ENCODE data around the gene SLC39A9.
A peak's percentile ranks its signal among the peaks of the same experiment; 100 is the strongest.
"Not testable (repeated sequence)": the region's sequence is repeated elsewhere in the genome, so short reads cannot be mapped to it uniquely, and the experiment has no call there.

Gene SLC39A9

GRCh38 chr14:69479696-69480095 is 81.2 kb downstream of the SLC39A9 start:
- DNase-seq: no peak

GRCh38 chr14:69480136-69480535 is 81.6 kb downstream of the SLC39A9 start:
- DNase-seq: no peak

DNA sequence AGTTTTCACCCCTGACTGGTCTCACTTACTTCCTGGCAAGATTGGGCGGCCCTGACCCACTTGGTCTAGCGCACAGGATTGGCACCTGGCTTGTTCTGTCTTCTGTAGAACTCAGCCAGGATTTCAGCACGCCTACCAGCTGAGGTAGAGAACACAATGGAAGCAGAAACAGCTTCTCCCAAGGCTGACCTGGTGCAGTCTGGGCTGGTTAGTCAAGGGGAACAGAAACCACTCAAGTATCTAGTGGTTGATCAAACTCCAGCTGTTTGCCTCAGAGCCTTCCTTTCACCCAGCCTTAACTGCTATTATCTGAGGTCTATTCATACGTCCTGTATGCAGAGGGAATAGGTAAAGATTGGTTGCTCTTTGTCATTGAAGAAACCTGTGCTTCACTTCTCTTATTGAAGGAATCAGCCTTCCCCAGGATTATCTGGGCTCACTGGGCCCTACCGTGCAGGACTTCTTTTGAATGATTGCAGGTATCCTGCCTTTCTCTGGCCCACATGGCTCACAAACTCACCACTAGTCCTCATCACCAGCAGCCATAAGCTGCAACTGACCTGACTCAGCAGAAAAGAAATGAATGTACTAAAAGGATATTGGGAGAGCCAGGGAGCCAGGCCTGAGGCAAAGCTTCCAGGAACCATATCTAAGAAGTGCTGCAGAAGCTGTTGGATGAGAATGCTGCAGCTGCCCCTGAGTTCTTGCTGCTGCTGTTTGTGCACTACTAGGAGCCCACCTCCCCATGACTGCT is 83.5 kb downstream of the SLC39A9 start:
- no peak for DNase-seq

DNA sequence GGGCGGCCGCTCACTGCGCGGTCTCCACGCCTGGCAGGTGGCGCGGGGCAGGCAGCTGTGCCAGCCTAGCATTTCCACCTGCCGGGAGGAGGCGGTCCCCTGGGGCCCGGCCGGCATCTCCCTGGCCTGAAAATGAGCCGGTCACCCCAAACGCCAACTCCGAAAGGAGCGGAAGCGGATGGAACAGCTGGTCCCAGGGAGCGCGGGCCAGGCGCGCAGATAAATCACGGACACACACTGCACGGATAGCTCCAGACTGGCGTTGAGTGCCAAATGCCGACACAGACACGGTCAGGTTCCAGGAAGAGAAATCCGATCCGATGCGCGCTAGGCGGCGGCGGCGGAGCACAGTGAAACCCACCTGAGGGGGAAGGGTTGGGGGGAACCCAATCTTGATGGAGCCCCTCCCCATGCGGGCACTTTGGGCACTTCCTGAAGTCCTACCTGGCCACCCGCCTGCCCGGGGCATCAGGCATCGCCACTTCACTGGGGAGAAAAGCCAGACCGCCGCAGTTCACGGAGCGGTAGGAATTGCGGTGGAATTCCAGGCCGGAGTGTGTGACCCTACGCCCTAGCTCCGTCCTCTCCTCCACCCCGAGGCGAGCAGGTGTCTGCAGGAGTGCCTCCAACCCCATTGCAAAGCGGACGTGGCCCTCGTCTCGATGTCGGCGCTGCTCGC is 85.4 kb downstream of the SLC39A9 start:
- DNase-seq: no peak

DNA sequence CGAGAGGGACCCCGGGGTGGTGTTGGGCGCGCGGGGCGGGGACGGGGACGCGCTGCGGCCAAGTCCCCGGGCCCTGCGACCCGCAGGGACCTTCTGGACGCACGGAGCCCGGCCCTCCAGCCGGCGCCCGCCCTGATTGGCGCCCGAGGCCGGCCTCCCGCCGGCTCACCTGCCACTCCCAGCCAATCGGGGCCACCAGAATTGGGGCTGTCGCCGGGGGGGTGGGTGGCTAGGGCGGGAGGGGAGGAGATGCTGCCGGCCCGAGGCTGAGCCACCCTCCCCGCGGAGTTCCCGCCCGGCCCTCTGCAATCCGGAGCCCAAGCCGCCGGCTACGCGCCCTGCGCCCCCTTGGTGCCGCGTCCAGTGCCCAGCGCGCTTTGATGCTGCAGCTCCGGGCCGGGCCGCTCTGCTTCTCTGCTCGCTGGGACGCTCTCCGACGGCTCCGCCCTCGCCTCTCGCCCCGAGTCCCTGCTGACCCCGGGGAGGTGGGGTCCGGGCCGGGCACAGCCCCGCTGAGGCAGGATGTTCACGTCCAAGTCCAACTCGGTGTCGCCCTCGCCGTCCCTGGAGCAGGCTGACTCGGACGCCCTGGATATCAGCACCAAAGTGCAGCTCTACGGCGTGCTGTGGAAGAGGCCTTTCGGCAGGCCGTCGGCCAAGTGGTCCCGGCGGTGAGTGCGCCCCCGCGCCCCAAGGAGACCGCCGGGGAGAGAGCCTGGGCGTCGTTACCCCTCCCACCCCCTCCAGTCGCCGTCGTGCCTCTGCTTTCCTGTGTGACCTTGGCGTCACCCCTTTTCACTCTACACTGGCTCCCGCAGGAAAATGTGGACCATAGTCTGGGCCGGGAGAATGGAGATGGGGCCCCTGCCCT is 86.2 kb downstream of the SLC39A9 start, which contains the start of gene PLEKHD1:
PLEKHD1 (plus strand) TSS at position 285 of the 871 bp plus-strand sequence; CDS start at position 523, 238 bp downstream.
- no peak for DNase-seq

DNA sequence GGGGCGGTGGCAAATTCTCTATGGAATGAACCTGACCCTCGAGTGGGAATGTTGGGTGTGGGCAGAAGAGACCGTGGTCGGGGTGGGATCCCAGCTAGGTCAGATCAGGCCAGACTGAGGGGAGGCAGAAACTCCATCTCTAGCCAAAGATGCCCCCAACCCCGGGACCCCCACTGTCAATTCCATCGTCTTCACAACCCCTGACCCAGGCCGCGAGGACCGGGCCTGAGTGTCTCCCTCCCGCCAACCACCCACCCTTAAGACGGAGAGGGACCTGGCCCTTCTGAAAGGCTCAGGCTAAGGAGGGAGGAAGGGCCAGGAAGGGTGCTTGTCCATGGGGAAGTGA is 86.8 kb downstream of the SLC39A9 start:
- DNase-seq: no peak

GRCh38 chr14:69485701-69486100 is 87.2 kb downstream of the SLC39A9 start:
- DNase-seq: no peak

- no peak for DNase-seq
Observed at GRCh38 chr14:69487226-69487625, 88.7 kb downstream of the SLC39A9 start.

- no peak for DNase-seq
Observed at GRCh38 chr14:69487771-69488170, 89.3 kb downstream of the SLC39A9 start.

GRCh38 chr14:69489495-69489894 is 91.0 kb downstream of the SLC39A9 start:
- no peak for DNase-seq

GRCh38 chr14:69490219-69490918 is 91.9 kb downstream of the SLC39A9 start:
- DNase-seq: no peak

GRCh38 chr14:69491193-69491592 is 92.7 kb downstream of the SLC39A9 start:
- DNase-seq: no peak

- no peak for DNase-seq
Observed at GRCh38 chr14:69493038-69493437, 94.5 kb downstream of the SLC39A9 start.

DNA sequence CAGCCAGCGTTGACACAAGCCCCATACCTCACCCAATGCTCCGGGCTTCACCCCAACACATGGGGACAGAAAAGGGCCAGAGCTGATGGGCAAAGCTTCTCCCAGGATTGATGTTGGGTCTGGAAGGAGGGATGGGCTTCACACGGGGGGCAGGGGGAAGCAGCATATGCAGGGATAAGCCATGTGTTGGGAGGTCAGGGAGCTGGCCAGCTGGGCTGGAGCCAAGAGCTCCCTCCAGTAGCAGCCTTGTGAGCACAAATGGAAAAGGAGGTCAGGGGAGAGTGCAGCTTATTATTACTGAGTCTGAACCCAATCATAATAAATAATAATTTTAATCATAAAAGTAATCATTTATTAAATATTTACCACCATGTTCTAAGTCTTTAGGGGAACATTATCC is 95.3 kb downstream of the SLC39A9 start:
- DNase-seq: no peak

- no peak for DNase-seq
Observed at GRCh38 chr14:69495341-69495921, 96.9 kb downstream of the SLC39A9 start.

GRCh38 chr14:69497866-69498265 is 99.4 kb downstream of the SLC39A9 start:
- not testable (repeated sequence) for DNase-seq

DNA sequence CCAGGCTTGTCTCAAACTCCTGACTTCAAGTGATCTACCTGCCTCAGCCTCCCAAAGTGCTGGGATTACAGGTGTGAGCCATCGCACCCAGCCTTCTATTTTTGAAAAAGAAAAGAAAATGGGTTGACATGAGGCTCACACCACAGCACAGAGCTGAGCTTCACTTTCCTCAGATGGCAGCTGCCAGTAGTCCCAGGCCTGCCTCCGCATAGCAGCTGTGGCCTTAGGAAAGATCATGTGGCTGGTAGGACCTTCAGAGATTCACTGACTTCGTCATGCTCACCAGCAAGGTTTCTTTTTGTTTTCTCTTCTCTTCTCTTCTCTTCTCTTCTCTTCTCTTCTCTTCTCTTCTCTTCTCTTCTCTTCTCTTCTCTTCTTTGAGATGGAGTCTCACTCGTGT is 99.8 kb downstream of the SLC39A9 start:
- DNase-seq: not testable (repeated sequence)

DNA sequence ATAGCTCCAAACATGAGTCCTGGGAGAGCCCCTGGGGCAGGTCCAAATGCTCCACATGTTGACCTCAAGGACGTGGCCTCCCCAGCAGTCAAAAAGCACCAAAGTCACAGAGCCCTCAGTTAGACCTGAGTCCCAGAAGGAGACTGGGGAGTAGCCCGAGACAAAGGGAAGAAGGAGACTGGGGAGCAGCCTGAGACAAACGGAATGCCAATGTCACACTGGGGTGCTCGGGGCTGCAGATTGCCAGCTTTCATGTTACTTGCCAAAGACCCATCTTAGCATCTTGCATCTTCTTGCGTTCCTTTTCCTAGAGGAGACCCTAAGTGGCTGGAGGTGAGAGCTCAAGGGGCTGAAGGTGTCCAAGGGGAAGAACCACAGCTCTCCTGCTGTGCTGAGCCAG is 100.9 kb downstream of the SLC39A9 start:
- DNase-seq: no peak

GRCh38 chr14:69500096-69500495 is 101.6 kb downstream of the SLC39A9 start:
- no peak for DNase-seq

- DNase-seq: no peak
Observed at GRCh38 chr14:69500736-69501135, 102.2 kb downstream of the SLC39A9 start.

DNA sequence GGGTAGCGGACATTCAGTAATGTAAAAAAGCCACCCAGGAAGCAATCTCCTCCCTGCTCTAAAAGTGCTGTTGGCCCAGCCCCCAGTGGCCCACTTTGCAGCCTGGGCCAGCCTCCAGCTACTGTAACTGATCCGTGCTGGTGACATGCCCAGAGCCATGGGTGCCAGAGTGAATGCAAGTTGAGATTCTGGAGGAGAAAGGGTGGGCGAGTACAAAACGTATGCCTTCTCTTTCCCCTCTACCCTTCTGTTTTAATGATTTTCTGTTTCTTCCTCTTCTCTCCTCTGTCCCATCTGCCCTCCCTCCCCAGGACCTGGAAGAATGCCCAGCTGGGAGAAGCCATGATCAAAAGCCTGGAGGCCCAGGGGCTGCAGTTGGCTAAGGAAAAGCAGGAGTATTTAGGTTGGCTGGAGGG is 102.9 kb downstream of the SLC39A9 start:
- DNase-seq: peak; percentile 79

DNA sequence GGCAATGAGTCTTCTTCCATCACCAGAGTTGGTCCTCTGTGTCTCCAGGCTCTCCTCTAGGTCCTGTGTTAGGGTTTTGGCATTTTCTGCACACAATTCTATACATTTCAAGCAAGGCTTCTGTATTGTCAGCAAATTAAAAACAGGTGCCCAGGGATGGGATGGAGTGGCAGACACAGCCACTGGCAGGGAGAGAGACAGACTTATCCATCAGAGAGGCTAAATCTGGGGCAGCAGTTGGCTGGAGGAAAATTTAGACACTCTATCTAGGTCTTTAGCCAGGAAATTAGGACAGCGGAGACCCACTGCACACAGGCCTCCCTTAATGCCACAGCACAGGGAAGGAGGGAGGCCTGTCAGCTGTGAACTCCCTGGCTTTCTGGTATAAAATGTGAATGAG is 106.3 kb downstream of the SLC39A9 start:
- no peak for DNase-seq

All from NCI-H1092 (cell line).